Right lobe of liver (tissue), 4 donors: Measurements from ENCODE around the gene TSPAN4.

Experiments used
- POLR2A ChIP-seq: fragments of 450-650 bp; IDR thresholded peaks from one replicate; pipeline ENCODE4 v1.6.1; 2017; ENCODE audit warnings: antibody characterized with exemption, mild to moderate bottlenecking
- TF ChIP-seq, protein P1 (sequence below), 4 donors: fragments of 200-600 bp in 3 of 4; fragments of 450-650 bp in 1 of 4; IDR thresholded peaks; one replicate each; pipeline versions ENCODE4 v1.5.1 to v1.8.0; 2016 to 2022; ENCODE audit warnings: antibody characterized with exemption in 4 of 4, mild to moderate bottlenecking in 2 of 4
- donor health status: DM: no; HTN: no; CAD: no.
- donor health status: DM: no; HTN: no; CAD: no.
- donor health status: DM: no; HTN: yes; CAD: no.

DNA sequence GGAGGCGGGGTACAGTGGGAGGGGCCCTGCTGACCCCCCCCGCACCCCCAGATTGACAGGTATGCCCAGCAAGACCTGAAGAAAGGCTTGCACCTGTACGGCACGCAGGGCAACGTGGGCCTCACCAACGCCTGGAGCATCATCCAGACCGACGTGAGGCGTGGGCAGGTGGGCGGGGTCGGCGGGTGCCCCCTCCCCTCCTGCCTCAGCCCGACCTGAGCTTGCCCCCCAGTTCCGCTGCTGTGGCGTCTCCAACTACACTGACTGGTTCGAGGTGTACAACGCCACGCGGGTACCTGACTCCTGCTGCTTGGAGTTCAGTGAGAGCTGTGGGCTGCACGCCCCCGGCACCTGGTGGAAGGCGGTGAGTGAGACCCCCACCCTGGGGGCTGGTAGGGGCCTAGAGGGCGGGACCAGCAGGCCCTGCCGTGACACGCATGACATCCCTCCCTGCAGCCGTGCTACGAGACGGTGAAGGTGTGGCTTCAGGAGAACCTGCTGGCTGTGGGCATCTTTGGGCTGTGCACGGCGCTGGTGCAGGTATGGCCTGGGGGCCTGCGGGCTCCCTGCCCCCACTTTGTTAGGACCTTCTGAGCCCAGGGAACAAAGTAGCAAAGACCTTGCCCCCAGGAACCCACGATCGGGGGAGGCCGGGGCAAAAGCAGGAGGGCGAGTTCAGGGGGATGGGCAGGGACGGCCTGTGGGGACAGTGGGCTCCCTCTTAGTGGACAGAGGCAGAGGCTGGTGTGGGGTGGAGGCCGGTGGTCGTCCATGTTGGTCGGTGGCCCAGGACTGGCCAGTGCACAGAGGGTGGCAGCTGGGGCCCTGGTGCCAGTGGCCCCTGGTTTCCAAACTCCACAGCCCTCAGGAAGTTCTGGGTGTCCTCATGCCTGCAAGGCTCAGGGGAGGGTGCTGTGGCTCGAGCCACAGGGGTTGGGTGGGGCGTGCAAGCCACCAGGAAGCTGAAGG, 23.1 kb downstream of the TSPAN4 start:
- TF ChIP-seq, protein P1, sequence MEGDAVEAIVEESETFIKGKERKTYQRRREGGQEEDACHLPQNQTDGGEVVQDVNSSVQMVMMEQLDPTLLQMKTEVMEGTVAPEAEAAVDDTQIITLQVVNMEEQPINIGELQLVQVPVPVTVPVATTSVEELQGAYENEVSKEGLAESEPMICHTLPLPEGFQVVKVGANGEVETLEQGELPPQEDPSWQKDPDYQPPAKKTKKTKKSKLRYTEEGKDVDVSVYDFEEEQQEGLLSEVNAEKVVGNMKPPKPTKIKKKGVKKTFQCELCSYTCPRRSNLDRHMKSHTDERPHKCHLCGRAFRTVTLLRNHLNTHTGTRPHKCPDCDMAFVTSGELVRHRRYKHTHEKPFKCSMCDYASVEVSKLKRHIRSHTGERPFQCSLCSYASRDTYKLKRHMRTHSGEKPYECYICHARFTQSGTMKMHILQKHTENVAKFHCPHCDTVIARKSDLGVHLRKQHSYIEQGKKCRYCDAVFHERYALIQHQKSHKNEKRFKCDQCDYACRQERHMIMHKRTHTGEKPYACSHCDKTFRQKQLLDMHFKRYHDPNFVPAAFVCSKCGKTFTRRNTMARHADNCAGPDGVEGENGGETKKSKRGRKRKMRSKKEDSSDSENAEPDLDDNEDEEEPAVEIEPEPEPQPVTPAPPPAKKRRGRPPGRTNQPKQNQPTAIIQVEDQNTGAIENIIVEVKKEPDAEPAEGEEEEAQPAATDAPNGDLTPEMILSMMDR (IDR thresholded peaks at IDR 0.05) = no peak
- TF ChIP-seq POLR2A = no peak
